ENCODE data around the gene TIMM17A.
A peak's percentile ranks its signal among the peaks of the same experiment; 100 is the strongest.

Gene TIMM17A

DNA sequence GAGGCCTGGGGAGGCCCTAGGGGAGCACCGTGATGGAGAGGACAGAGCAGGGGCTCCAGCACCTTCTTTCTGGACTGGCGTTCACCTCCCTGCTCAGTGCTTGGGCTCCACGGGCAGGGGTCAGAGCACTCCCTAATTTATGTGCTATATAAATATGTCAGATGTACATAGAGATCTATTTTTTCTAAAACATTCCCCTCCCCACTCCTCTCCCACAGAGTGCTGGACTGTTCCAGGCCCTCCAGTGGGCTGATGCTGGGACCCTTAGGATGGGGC lies 60.3 kb downstream of the TIMM17A start:
- no peak for TF ChIP-seq TCF4 (CRISPR knock-in tag; IDR thresholded peaks at IDR 0.05; ENCODE audit: borderline replicate concordance)
- no peak for TF ChIP-seq CSDC2 (CRISPR knock-in tag; IDR thresholded peaks at IDR 0.05)
- no peak for TF ChIP-seq ESRRG (CRISPR knock-in tag; IDR thresholded peaks at IDR 0.05)
- TF ChIP-seq PPARA (CRISPR knock-in tag; IDR thresholded peaks at IDR 0.05; ENCODE audit: borderline replicate concordance) = no peak
- ATAC-seq = no peak

GRCh38 chr1:202016022-202016810 lies 60.9 kb downstream of the TIMM17A start:
- ATAC-seq = peak; percentile 72

GRCh38 chr1:202016811-202017748 lies 61.8 kb downstream of the TIMM17A start:
- TF ChIP-seq ISL1 (CRISPR knock-in tag; IDR thresholded peaks at IDR 0.05) (no peak), RARB (CRISPR knock-in tag; IDR thresholded peaks at IDR 0.05) (no peak), GLIS3 (CRISPR knock-in tag; IDR thresholded peaks at IDR 0.05) (no peak), ZNF70 (CRISPR knock-in tag; IDR thresholded peaks at IDR 0.05) (no peak), SNAI2 (CRISPR knock-in tag; IDR thresholded peaks at IDR 0.05) (no peak), OSR1 (CRISPR knock-in tag; IDR thresholded peaks at IDR 0.05) (no peak), TOX (CRISPR knock-in tag; IDR thresholded peaks at IDR 0.05; ENCODE audit: borderline replicate concordance) (no peak), ARNTL (CRISPR knock-in tag; IDR thresholded peaks at IDR 0.05; ENCODE audit: borderline replicate concordance, low read depth) (no peak), ZC3H10 (CRISPR knock-in tag; IDR thresholded peaks at IDR 0.05) (no peak), CSDC2 (CRISPR knock-in tag; IDR thresholded peaks at IDR 0.05) (no peak), ZFP30 (CRISPR knock-in tag; IDR thresholded peaks at IDR 0.05) (no peak), ZNF8 (CRISPR knock-in tag; IDR thresholded peaks at IDR 0.05) (no peak), PATZ1 (CRISPR knock-in tag; IDR thresholded peaks at IDR 0.05; ENCODE audit: borderline replicate concordance) (no peak), PPARA (CRISPR knock-in tag; IDR thresholded peaks at IDR 0.05; ENCODE audit: borderline replicate concordance) (no peak), ESRRG (CRISPR knock-in tag; IDR thresholded peaks at IDR 0.05) (no peak), BACH2 (CRISPR knock-in tag; IDR thresholded peaks at IDR 0.05; ENCODE audit: borderline replicate concordance) (no peak), TCF4 (CRISPR knock-in tag; IDR thresholded peaks at IDR 0.05; ENCODE audit: borderline replicate concordance) (no peak)
- TF ChIP-seq, protein P1, sequence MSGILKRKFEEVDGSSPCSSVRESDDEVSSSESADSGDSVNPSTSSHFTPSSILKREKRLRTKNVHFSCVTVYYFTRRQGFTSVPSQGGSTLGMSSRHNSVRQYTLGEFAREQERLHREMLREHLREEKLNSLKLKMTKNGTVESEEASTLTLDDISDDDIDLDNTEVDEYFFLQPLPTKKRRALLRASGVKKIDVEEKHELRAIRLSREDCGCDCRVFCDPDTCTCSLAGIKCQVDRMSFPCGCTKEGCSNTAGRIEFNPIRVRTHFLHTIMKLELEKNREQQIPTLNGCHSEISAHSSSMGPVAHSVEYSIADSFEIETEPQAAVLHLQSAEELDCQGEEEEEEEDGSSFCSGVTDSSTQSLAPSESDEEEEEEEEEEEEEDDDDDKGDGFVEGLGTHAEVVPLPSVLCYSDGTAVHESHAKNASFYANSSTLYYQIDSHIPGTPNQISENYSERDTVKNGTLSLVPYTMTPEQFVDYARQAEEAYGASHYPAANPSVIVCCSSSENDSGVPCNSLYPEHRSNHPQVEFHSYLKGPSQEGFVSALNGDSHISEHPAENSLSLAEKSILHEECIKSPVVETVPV (CRISPR knock-in tag; IDR thresholded peaks at IDR 0.05) = no peak
- TF ChIP-seq, protein P2, sequence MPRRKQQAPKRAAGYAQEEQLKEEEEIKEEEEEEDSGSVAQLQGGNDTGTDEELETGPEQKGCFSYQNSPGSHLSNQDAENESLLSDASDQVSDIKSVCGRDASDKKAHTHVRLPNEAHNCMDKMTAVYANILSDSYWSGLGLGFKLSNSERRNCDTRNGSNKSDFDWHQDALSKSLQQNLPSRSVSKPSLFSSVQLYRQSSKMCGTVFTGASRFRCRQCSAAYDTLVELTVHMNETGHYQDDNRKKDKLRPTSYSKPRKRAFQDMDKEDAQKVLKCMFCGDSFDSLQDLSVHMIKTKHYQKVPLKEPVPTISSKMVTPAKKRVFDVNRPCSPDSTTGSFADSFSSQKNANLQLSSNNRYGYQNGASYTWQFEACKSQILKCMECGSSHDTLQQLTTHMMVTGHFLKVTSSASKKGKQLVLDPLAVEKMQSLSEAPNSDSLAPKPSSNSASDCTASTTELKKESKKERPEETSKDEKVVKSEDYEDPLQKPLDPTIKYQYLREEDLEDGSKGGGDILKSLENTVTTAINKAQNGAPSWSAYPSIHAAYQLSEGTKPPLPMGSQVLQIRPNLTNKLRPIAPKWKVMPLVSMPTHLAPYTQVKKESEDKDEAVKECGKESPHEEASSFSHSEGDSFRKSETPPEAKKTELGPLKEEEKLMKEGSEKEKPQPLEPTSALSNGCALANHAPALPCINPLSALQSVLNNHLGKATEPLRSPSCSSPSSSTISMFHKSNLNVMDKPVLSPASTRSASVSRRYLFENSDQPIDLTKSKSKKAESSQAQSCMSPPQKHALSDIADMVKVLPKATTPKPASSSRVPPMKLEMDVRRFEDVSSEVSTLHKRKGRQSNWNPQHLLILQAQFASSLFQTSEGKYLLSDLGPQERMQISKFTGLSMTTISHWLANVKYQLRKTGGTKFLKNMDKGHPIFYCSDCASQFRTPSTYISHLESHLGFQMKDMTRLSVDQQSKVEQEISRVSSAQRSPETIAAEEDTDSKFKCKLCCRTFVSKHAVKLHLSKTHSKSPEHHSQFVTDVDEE (CRISPR knock-in tag; IDR thresholded peaks at IDR 0.05) = no peak
- ATAC-seq = no peak

More at GRCh38 chr1:202016022-202016810, 60.9 kb downstream of the TIMM17A start:
- TF ChIP-seq, protein P1 (CRISPR knock-in tag; IDR thresholded peaks at IDR 0.05) = no peak
- no peak for TF ChIP-seq ZNF565 (CRISPR knock-in tag; conservative IDR thresholded peaks at IDR 0.05; ENCODE audit: low read depth)
- TF ChIP-seq ZFP3 (CRISPR knock-in tag; IDR thresholded peaks at IDR 0.05) = no peak
- TF ChIP-seq OSR1 (CRISPR knock-in tag; IDR thresholded peaks at IDR 0.05) = no peak
- no peak for TF ChIP-seq BACH2 (CRISPR knock-in tag; IDR thresholded peaks at IDR 0.05; ENCODE audit: borderline replicate concordance)
- no peak for TF ChIP-seq PATZ1 (CRISPR knock-in tag; IDR thresholded peaks at IDR 0.05; ENCODE audit: borderline replicate concordance)
- no peak for TF ChIP-seq ZC3H10 (CRISPR knock-in tag; IDR thresholded peaks at IDR 0.05)
- TF ChIP-seq ARNTL (CRISPR knock-in tag; IDR thresholded peaks at IDR 0.05; ENCODE audit: borderline replicate concordance, low read depth) = no peak
- TF ChIP-seq GLIS3 (CRISPR knock-in tag; IDR thresholded peaks at IDR 0.05) = no peak
- TF ChIP-seq ISL1 (CRISPR knock-in tag; IDR thresholded peaks at IDR 0.05) = no peak
- no peak for TF ChIP-seq ESRRG (CRISPR knock-in tag; IDR thresholded peaks at IDR 0.05)

Data from SK-N-SH treated with all-trans-retinoic acid at 6 μM for 48 hours (cell line).